ENCODE data around the gene GRN.

GRN gene

DNA sequence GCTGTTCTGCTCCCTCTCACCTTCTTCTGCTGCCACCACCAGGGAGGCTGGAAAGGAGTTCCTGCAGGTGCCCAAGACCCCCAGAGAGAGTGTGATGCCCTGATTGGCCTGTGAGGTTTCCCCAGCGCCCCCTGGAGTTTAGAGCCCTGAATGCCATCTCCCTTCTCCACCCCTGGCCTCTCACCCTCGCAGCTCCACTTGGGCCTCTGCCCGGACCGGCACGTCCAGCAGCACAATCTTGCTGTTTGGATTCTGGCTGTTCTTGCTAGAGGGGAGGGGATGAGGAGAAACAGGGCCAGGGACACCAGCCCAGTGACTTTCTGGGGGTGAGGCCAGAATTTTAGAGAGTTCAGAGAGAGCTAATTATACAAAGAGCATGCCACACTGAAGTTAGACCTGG, 31.0 kb downstream of the GRN start:
- H3K4me3 ChIP-seq (ENCODE audit: insufficient read length, low read depth) = no peak overlapping the region
- H3K4me1 ChIP-seq (ENCODE audit: insufficient read depth, insufficient read length) = peaks cover 24% of the 10 kb centered on the region
- TF ChIP-seq YY1 (IDR thresholded peaks at IDR 0.05; ENCODE audit: insufficient read depth, insufficient read length) (no peak), ZNF274 (IDR thresholded peaks at IDR 0.05; ENCODE audit: low read depth, low read length) (no peak), SUZ12 (IDR thresholded peaks at IDR 0.05; ENCODE audit: extremely low read depth, insufficient read depth, insufficient read length) (no peak)
- no peaks in the 10 kb centered on the region for H3K36me3 ChIP-seq (ENCODE audit: insufficient read depth, insufficient read length, low read length)
- no peak for DNase-seq (ENCODE audit: low read depth, low spot score)
- peak overlapping the region; percentile 39 for H3K9ac ChIP-seq (ENCODE audit: insufficient read length, low read depth)
- H3K9me3 ChIP-seq (ENCODE audit: insufficient read depth, low read length) = no peaks in the 10 kb centered on the region
- no peaks in the 10 kb centered on the region for H3K27me3 ChIP-seq (ENCODE audit: insufficient read depth, insufficient read length)

DNA sequence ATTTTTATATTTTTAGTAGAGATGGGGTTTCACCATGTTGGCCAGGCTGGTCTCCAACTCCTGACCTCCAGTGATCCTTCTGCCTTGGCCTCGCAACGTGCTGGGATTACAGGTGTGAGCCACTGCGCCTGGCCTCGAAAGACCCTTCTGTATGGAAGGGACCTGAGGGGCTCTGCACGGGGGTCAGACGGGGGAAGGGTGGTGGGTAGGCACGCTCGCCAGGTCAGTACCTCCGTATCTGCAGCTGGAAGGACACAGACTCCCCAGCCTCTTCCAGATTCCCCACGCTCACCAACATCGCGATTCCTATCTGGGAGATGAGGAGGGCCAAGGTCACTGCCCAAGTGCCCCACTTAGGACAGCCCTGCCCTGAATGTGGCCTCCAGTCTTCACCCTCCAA, 31.7 kb downstream of the GRN start:
- Histone ChIP-seq H3K9me3 (ENCODE audit: insufficient read depth, low read length) (no peaks in the 10 kb centered on the region), H3K36me3 (ENCODE audit: insufficient read depth, insufficient read length, low read length) (no peaks in the 10 kb centered on the region), H3K9ac (ENCODE audit: insufficient read length, low read depth) (no peak overlapping the region), H3K27me3 (ENCODE audit: insufficient read depth, insufficient read length) (no peaks in the 10 kb centered on the region), H3K4me1 (ENCODE audit: insufficient read depth, insufficient read length) (peaks cover 24% of the 10 kb centered on the region), H3K4me3 (ENCODE audit: insufficient read length, low read depth) (no peak overlapping the region)
- TF ChIP-seq YY1 (IDR thresholded peaks at IDR 0.05; ENCODE audit: insufficient read depth, insufficient read length) (no peak), ZNF274 (IDR thresholded peaks at IDR 0.05; ENCODE audit: low read depth, low read length) (no peak), SUZ12 (IDR thresholded peaks at IDR 0.05; ENCODE audit: extremely low read depth, insufficient read depth, insufficient read length) (no peak)
- no peak for DNase-seq (ENCODE audit: low read depth, low spot score)

DNA sequence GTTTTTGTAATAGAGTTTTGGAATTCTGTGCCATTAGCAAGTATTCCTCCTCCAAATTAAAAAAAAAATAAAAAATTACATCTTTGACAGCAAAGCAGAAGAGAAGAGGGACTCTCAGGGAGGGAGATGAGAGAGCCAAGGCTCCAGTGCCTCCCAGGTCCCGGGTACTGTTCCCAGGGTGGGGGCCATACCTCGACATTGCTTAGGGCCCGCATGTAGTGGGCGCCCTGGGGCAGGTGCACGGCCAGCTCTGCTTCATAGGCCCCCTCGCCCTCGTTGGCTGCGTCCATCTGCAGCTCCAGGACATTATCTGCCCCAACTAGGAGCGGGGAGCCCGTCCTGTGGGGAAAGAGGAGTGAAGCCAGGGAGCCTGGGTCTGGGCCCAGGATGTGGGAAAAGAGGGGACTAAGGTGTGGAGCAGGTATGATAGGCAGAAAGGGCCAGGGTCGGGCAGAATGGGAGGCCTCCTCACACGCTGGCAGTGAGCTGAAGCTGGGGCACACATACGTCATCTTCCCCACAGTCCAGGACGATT, 33.1 kb downstream of the GRN start:
- H3K27me3 ChIP-seq (ENCODE audit: insufficient read depth, insufficient read length) = peaks cover under 1% of the 10 kb centered on the region
- H3K4me3 ChIP-seq (ENCODE audit: insufficient read length, low read depth) = no peak overlapping the region
- no peaks in the 10 kb centered on the region for H3K9me3 ChIP-seq (ENCODE audit: insufficient read depth, low read length)
- peaks cover 22% of the 10 kb centered on the region for H3K4me1 ChIP-seq (ENCODE audit: insufficient read depth, insufficient read length)
- TF ChIP-seq SUZ12 (IDR thresholded peaks at IDR 0.05; ENCODE audit: extremely low read depth, insufficient read depth, insufficient read length) (no peak), ZNF274 (IDR thresholded peaks at IDR 0.05; ENCODE audit: low read depth, low read length) (no peak), YY1 (IDR thresholded peaks at IDR 0.05; ENCODE audit: insufficient read depth, insufficient read length) (no peak)
- DNase-seq (ENCODE audit: low read depth, low spot score) = no peak
- no peak overlapping the region for H3K9ac ChIP-seq (ENCODE audit: insufficient read length, low read depth)
- no peaks in the 10 kb centered on the region for H3K36me3 ChIP-seq (ENCODE audit: insufficient read depth, insufficient read length, low read length)

DNA sequence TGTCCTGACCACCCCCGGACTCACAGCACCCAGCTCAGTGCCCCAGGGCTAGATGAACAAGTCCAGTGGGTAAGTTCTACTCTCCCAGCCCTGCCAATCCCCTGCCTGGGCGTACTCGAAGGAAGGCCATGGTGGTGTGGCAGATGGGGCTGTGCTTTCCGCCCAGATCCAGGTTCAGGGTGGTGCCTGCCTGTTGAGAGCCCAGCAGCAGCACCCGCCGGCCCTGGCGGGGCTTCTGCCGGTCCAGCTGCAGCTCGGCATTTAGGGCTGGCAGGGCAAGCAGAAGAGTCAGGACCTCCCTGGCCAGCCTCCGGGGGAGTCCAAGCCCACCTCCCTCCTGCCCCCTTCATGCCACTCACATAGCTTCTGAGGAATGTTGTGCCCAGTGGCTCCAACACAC, 34.8 kb downstream of the GRN start:
- Histone ChIP-seq H3K9me3 (ENCODE audit: insufficient read depth, low read length) (no peaks in the 10 kb centered on the region), H3K4me3 (ENCODE audit: insufficient read length, low read depth) (no peak overlapping the region), H3K4me1 (ENCODE audit: insufficient read depth, insufficient read length) (peaks cover 17% of the 10 kb centered on the region), H3K36me3 (ENCODE audit: insufficient read depth, insufficient read length, low read length) (no peaks in the 10 kb centered on the region), H3K9ac (ENCODE audit: insufficient read length, low read depth) (no peak overlapping the region), H3K27me3 (ENCODE audit: insufficient read depth, insufficient read length) (peaks cover 17% of the 10 kb centered on the region)
- no peak for TF ChIP-seq YY1 (IDR thresholded peaks at IDR 0.05; ENCODE audit: insufficient read depth, insufficient read length)
- no peak for TF ChIP-seq ZNF274 (IDR thresholded peaks at IDR 0.05; ENCODE audit: low read depth, low read length)
- TF ChIP-seq SUZ12 (IDR thresholded peaks at IDR 0.05; ENCODE audit: extremely low read depth, insufficient read depth, insufficient read length) = no peak
- no peak for DNase-seq (ENCODE audit: low read depth, low spot score)

DNA sequence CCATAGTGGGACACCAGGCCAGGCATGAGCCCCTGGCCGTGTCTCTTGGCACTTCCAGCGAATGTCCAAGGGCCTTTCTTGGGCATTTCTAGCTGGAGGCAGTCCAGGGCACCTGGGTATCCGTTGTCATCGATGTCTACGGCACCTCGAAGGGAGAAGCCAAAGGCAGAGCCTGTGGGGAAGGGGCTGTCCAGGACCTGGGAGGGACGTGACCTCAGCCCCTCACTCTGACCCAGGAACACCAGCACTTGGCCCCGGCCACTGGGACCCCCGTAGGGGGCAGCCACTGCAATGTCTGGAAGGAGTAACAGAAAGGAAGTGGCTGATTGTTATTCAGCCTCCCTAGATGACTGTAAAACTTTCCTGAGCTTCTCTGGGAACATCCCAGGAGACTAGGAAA, 35.7 kb downstream of the GRN start:
- H3K27me3 ChIP-seq (ENCODE audit: insufficient read depth, insufficient read length) = peaks cover 18% of the 10 kb centered on the region
- H3K9me3 ChIP-seq (ENCODE audit: insufficient read depth, low read length) = no peaks in the 10 kb centered on the region
- H3K36me3 ChIP-seq (ENCODE audit: insufficient read depth, insufficient read length, low read length) = no peaks in the 10 kb centered on the region
- no peak for DNase-seq (ENCODE audit: low read depth, low spot score)
- H3K4me1 ChIP-seq (ENCODE audit: insufficient read depth, insufficient read length) = peaks cover 10% of the 10 kb centered on the region
- TF ChIP-seq ZNF274 (IDR thresholded peaks at IDR 0.05; ENCODE audit: low read depth, low read length) (no peak), SUZ12 (IDR thresholded peaks at IDR 0.05; ENCODE audit: extremely low read depth, insufficient read depth, insufficient read length) (no peak), YY1 (IDR thresholded peaks at IDR 0.05; ENCODE audit: insufficient read depth, insufficient read length) (no peak)
- H3K9ac ChIP-seq (ENCODE audit: insufficient read length, low read depth) = no peak overlapping the region
- H3K4me3 ChIP-seq (ENCODE audit: insufficient read length, low read depth) = no peak overlapping the region

GRCh38 chr17:44381810-44382305, 36.8 kb downstream of the GRN start:
- H3K27me3 ChIP-seq (ENCODE audit: insufficient read depth, insufficient read length) = peaks cover 21% of the 10 kb centered on the region
- H3K9ac ChIP-seq (ENCODE audit: insufficient read length, low read depth) = no peak overlapping the region
- DNase-seq (ENCODE audit: low read depth, low spot score) = no peak
- H3K4me3 ChIP-seq (ENCODE audit: insufficient read length, low read depth) = no peak overlapping the region
- H3K4me1 ChIP-seq (ENCODE audit: insufficient read depth, insufficient read length) = peaks cover 6% of the 10 kb centered on the region
- no peaks in the 10 kb centered on the region for H3K9me3 ChIP-seq (ENCODE audit: insufficient read depth, low read length)
- TF ChIP-seq YY1 (IDR thresholded peaks at IDR 0.05; ENCODE audit: insufficient read depth, insufficient read length) (no peak), SUZ12 (IDR thresholded peaks at IDR 0.05; ENCODE audit: extremely low read depth, insufficient read depth, insufficient read length) (no peak), ZNF274 (IDR thresholded peaks at IDR 0.05; ENCODE audit: low read depth, low read length) (no peak)
- H3K36me3 ChIP-seq (ENCODE audit: insufficient read depth, insufficient read length, low read length) = no peaks in the 10 kb centered on the region

- H3K4me1 ChIP-seq (ENCODE audit: insufficient read depth, insufficient read length) = peaks cover 6% of the 10 kb centered on the region
- TF ChIP-seq SUZ12 (IDR thresholded peaks at IDR 0.05; ENCODE audit: extremely low read depth, insufficient read depth, insufficient read length) (no peak), ZNF274 (IDR thresholded peaks at IDR 0.05; ENCODE audit: low read depth, low read length) (no peak), YY1 (IDR thresholded peaks at IDR 0.05; ENCODE audit: insufficient read depth, insufficient read length) (no peak)
- H3K9ac ChIP-seq (ENCODE audit: insufficient read length, low read depth) = no peak overlapping the region
- DNase-seq (ENCODE audit: low read depth, low spot score) = no peak
- H3K27me3 ChIP-seq (ENCODE audit: insufficient read depth, insufficient read length) = peaks cover 21% of the 10 kb centered on the region
- H3K4me3 ChIP-seq (ENCODE audit: insufficient read length, low read depth) = no peak overlapping the region
- no peaks in the 10 kb centered on the region for H3K9me3 ChIP-seq (ENCODE audit: insufficient read depth, low read length)
- H3K36me3 ChIP-seq (ENCODE audit: insufficient read depth, insufficient read length, low read length) = no peaks in the 10 kb centered on the region
These were observed 37.8 kb downstream of the GRN start for GRCh38 chr17:44382917-44383316.
